ENCODE results near the gene IFIT1. TPM values are rescaled to one million over a fixed set of nuclear protein-coding genes. Genes with fewer than 3 reads are reported as not detected.

Gene IFIT1
- total and polyA plus RNA-seq, 9 of the 15 experiments (the other 6 are each of a cell fraction or from before 2014, with no cell fraction given), result 0.03 to 0.40 (median 0.18) TPM

DNA sequence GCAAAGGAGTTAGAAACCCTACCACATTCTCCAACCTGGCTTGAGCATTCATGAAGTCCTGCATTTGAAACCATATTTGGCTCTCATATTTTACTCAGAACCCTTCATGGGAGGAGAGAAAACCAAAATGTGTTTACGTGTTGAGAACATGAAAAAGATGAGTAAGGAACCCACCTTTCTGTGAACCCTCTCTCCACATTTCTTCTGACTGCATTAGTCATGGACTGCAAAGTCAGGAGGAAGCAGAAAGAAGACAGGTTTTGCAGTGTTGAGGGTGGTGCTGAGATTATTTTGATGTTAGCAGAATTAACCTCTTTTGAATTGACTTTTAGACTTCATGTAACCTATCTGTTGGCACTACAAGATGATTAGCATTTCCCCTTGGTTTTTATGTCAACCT is 9.7 kb upstream of the IFIT1 start (continued):
- TF ChIP-seq, protein P1, sequence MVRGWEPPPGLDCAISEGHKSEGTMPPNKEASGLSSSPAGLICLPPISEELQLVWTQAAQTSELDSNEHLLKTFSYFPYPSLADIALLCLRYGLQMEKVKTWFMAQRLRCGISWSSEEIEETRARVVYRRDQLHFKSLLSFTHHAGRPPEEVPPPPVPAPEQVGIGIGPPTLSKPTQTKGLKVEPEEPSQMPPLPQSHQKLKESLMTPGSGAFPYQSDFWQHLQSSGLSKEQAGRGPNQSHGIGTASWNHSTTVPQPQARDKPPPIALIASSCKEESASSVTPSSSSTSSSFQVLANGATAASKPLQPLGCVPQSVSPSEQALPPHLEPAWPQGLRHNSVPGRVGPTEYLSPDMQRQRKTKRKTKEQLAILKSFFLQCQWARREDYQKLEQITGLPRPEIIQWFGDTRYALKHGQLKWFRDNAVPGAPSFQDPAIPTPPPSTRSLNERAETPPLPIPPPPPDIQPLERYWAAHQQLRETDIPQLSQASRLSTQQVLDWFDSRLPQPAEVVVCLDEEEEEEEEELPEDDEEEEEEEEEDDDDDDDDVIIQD (CRISPR knock-in tag; IDR thresholded peaks at IDR 0.05), result no peak
- no peak for TF ChIP-seq RBM34 (IDR thresholded peaks at IDR 0.05; ENCODE audit: borderline replicate concordance, insufficient read depth, low read length)
- no peak for TF ChIP-seq TGIF2 (CRISPR knock-in tag; IDR thresholded peaks at IDR 0.05)

DNA sequence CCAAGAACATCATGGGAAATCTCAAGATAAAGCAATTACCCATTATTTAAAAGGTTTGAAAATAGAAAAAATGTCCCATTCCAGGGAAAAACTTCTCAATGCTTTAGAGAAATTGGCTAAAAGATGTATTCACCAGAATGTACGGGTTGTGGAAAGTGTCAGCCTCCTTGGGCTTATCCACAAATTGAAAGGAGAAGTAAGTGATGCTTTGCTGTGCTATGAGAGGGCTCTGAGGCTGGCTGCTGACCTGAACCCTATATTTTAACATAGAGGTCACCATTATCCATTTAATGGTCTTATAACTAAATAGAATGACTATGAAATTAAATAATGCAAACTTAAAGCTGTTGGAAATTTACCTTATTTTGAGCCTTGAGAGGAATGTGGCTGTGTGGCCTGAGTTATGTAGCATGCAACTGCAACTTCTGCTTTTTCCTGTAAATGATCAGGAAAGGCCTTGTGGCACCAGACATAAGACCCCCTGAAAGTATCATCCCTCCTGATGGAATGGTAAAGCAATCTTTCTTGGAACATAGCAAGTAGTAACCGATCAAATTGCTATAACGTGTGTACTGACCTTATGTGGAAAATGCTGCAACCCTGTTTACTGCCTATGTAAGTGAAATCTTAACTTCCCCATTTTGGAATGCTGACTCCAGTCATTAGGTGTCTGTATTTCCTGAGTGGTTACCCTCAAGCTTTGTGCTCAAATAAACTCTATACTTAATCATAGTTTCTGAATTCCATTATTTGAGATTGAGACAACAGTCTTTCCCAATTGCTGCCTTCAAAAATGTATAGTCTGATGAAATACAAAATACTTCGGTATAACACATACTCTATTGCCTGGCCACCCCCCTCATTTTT is 7.7 kb upstream of the IFIT1 start:
- no peak for DNase-seq (ENCODE audit: extremely low read depth in 1 of 4, low spot score in 3 of 4)
- Histone ChIP-seq H3K4me1 (replicated peaks in 1 of 2; ENCODE audit: control insufficient read depth in 2 of 2, insufficient read depth in 2 of 2, low read length in 2 of 2) (no peaks in the 10 kb centered on the region), H3K9ac (ENCODE audit: insufficient read depth in 1 of 2, low read depth in 2 of 2, low read length in 2 of 2) (no peak overlapping the region), H3K9me3 (replicated peaks; ENCODE audit: control insufficient read depth, insufficient read depth, low read depth, low read length) (no peaks in the 10 kb centered on the region), H3K27ac (ENCODE audit: extremely low read depth, low read depth, low read length) (no peak overlapping the region), H3K27me3 (ENCODE audit: control insufficient read depth in 2 of 2, insufficient read depth in 2 of 2, low read length in 2 of 2) (no peaks in the 10 kb centered on the region), H3K4me2 (ENCODE audit: insufficient read depth, low read length) (no peak overlapping the region), H3K36me3 (ENCODE audit: control insufficient read depth, insufficient read depth, low read length) (no peaks in the 10 kb centered on the region), H3K9me1 (ENCODE audit: control insufficient read depth, insufficient read depth, low read length) (no peaks in the 10 kb centered on the region), H3K4me3 (no peak overlapping the region), H4K20me1 (replicated peaks; ENCODE audit: control insufficient read depth, insufficient read depth, low read length) (no peaks in the 10 kb centered on the region), H3K79me2 (ENCODE audit: control insufficient read depth, insufficient read depth, low read length) (no peaks in the 10 kb centered on the region), H2AFZ (ENCODE audit: low read depth, low read length) (no peak overlapping the region)
- FAIRE-seq, result no peak
- ATAC-seq, result no peak
- WGBS (ENCODE audit: insufficient coverage, low coverage, missing lambda C conversion rate), result 16% methylated on average over 4 of the region's 4 CpGs
- CTCF ChIA-PET (ENCODE audit: low intra/inter-chr PET ratio), result no interaction called here
- in situ Hi-C loops (cut with MboI), result no loop called here
- intact Hi-C loops (cut with micrococcal nuclease), result no loop called here
- no TSS peak for BruUV-seq (replicated peaks)
- POLR2A ChIA-PET, result no interaction called here
- TF ChIP-seq, protein P2, sequence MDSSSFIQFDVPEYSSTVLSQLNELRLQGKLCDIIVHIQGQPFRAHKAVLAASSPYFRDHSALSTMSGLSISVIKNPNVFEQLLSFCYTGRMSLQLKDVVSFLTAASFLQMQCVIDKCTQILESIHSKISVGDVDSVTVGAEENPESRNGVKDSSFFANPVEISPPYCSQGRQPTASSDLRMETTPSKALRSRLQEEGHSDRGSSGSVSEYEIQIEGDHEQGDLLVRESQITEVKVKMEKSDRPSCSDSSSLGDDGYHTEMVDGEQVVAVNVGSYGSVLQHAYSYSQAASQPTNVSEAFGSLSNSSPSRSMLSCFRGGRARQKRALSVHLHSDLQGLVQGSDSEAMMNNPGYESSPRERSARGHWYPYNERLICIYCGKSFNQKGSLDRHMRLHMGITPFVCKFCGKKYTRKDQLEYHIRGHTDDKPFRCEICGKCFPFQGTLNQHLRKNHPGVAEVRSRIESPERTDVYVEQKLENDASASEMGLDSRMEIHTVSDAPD (CRISPR knock-in tag; IDR thresholded peaks at IDR 0.05), result no peak
- TF ChIP-seq XRCC5 (IDR thresholded peaks at IDR 0.05; ENCODE audit: low read depth, low read length), result no peak
- TF ChIP-seq, protein P3, sequence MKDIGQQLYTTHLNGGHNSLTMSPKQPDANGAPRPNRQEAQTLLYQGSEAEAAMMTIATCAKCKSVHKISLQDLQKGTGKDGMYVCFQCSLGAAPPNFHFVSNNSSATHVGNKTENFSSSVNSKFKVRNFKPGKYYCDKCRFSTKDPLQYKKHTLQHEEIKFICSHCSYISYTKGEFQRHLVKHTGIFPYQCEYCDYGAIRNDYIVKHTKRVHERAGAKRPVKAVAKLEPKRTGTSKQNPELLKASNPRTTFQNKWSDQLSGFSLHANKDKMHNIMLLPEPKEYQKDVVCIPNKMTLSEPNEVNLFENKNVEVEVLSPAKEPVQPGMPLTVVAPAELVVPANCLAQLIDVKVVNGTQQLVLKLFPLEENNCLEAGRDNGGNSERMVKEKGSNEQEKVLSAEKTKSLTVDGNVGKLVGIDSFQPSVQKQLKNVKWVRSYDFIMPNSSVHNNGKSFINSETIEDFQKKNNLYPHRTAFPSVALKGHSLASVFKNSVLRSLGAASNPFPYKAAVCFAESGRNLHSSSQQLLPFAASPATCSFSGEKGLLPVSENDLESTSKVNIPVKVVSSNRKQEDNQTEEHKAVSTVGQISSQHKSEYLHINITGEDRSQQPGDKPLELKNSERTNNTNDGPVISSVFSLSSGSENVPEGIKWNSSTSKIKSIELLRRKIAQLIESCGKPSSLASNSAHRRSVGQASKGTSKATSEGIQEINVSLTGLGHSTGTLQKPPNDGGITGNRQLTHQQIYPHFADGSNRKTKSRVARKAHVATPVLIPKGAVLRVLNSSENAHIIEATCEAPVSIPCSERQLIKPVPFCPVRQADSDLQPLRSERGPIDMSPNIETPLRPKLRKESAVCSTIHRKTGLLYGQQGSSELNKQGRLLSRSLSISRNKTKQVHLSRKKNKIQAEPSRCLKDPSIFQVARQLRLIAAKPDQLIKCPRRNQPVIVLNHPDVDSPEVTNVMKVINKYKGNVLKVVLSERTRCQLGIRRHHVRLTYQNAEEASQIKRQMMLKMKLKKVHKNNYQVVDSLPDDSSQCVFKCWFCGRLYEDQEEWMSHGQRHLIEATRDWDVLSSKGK (CRISPR knock-in tag; IDR thresholded peaks at IDR 0.05), result no peak
- TF ChIP-seq NELFE (IDR thresholded peaks at IDR 0.05; ENCODE audit: insufficient read depth, insufficient read length), result no peak
- TF ChIP-seq BCOR (IDR thresholded peaks at IDR 0.05), result no peak
- TF ChIP-seq MCM3 (IDR thresholded peaks at IDR 0.05), result no peak
- TF ChIP-seq, protein P4, sequence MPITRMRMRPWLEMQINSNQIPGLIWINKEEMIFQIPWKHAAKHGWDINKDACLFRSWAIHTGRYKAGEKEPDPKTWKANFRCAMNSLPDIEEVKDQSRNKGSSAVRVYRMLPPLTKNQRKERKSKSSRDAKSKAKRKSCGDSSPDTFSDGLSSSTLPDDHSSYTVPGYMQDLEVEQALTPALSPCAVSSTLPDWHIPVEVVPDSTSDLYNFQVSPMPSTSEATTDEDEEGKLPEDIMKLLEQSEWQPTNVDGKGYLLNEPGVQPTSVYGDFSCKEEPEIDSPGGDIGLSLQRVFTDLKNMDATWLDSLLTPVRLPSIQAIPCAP (CRISPR knock-in tag; IDR thresholded peaks at IDR 0.05; ENCODE audit: borderline replicate concordance), result no peak
- no peak for TF ChIP-seq ZSCAN32 (CRISPR knock-in tag; IDR thresholded peaks at IDR 0.05)
- TF ChIP-seq ZNF780A (CRISPR knock-in tag; IDR thresholded peaks at IDR 0.05), result no peak
- no peak for TF ChIP-seq LARP7 (IDR thresholded peaks at IDR 0.05)
- TF ChIP-seq SIRT6 (IDR thresholded peaks at IDR 0.05; ENCODE audit: low read depth, low read length), result no peak
